GM19324 (cell line): ENCODE data around the gene KIF21B.

ENCODE experiments used
- ATAC-seq: cut with Tn5 transposase; IDR thresholded peaks from one replicate; pipeline ENCODE4 v1.9.1; 2021; ENCODE audit warnings: mild to moderate bottlenecking, moderate library complexity; ENCODE audit not compliant: unreplicated experiment, low FRiP score

Gene KIF21B

GRCh38 chr1:201044119-201044518 is 20.6 kb upstream of the KIF21B start:
- ATAC-seq, result no peak

GRCh38 chr1:201042779-201043461 is 19.4 kb upstream of the KIF21B start:
- ATAC-seq, result no peak

GRCh38 chr1:201041011-201041410 is 17.5 kb upstream of the KIF21B start:
- no peak for ATAC-seq

- no peak for ATAC-seq
Measured at GRCh38 chr1:201039876-201040275, 16.4 kb upstream of the KIF21B start.

GRCh38 chr1:201039418-201039817 is 15.9 kb upstream of the KIF21B start:
- ATAC-seq, result no peak

- ATAC-seq, result no peak
Measured at GRCh38 chr1:201038186-201038876, 14.8 kb upstream of the KIF21B start.

- no peak for ATAC-seq
Measured at GRCh38 chr1:201036188-201036842, 12.8 kb upstream of the KIF21B start.

GRCh38 chr1:201034671-201035070 is 11.2 kb upstream of the KIF21B start:
- no peak for ATAC-seq

- ATAC-seq, result no peak
Measured at GRCh38 chr1:201032408-201032807, 8.9 kb upstream of the KIF21B start.

GRCh38 chr1:201028461-201028889 is 5.0 kb upstream of the KIF21B start:
- no peak for ATAC-seq

- no peak for ATAC-seq
Measured at GRCh38 chr1:201026836-201027235, 3.3 kb upstream of the KIF21B start.

- ATAC-seq, result no peak
Measured at GRCh38 chr1:201026234-201026633, 2.7 kb upstream of the KIF21B start.

GRCh38 chr1:201025571-201026002 is 2.1 kb upstream of the KIF21B start:
- no peak for ATAC-seq

- no peak for ATAC-seq
Measured at GRCh38 chr1:201024625-201024998, 1.1 kb upstream of the KIF21B start.

GRCh38 chr1:201023920-201024624 is 558 bp upstream of the KIF21B start:
- ATAC-seq, result no peak

- ATAC-seq, result no peak
Measured at GRCh38 chr1:201022820-201023516, 546 bp downstream of the KIF21B start.

GRCh38 chr1:201022493-201022819 is 1.1 kb downstream of the KIF21B start:
- ATAC-seq, result no peak

- no peak for ATAC-seq
Measured at GRCh38 chr1:201021630-201022492, 1.7 kb downstream of the KIF21B start.

- ATAC-seq, result no peak
Measured at GRCh38 chr1:201020721-201021629, 2.5 kb downstream of the KIF21B start.
